ENCODE measurements around the gene SYNGR1. TPM values are rescaled to one million over a fixed set of nuclear protein-coding genes. Genes with fewer than 3 reads are reported as not detected.
"Not testable (repeated sequence)": the region's sequence is repeated elsewhere in the genome, so short reads cannot be mapped to it uniquely, and the experiment has no call there.

Gene SYNGR1
- polyA plus RNA-seq, 3 donors, result 18.0 to 54.9 (median 39.6) TPM

- Mint-ChIP-seq H3K4me1 (peaks cover 29% of the 10 kb centered on the region), H3K4me3 (no peak overlapping the region), H3K27ac (peak overlapping the region in 1 of 7 donors; percentile 67), H3K9me3 (no peaks in the 10 kb centered on the region), H3K36me3 (peaks cover 10 to 12% of the 10 kb centered on the region in 2 donors), H3K27me3 (ENCODE audit: low read depth in 3 of 3) (peaks cover 0 to 3% (median 2%) of the 10 kb centered on the region in 3 donors)
- DNase-seq, result no peak
- intact Hi-C loops (cut with micrococcal nuclease), result no loop called here
- Histone ChIP-seq H3K27me3 (ENCODE audit: control insufficient read depth in 2 of 2, insufficient read depth in 2 of 2, low read length in 2 of 2) (no peaks in the 10 kb centered on the region), H3K36me3 (replicated peaks in 1 of 2; ENCODE audit: control insufficient read depth in 1 of 2, insufficient read depth in 2 of 2, low read length in 2 of 2) (peaks cover 0 to 7% of the 10 kb centered on the region in 2 donors), H3K9ac (ENCODE audit: insufficient read depth, low read length, poor library complexity, severe bottlenecking) (no peak overlapping the region), H3K79me2 (ENCODE audit: insufficient read depth, low read length) (peaks cover 58% of the 10 kb centered on the region), H3K4me3 (replicated peaks in 1 of 3; ENCODE audit: low read depth in 2 of 3, low read length in 3 of 3) (no peak overlapping the region), H3K4me2 (replicated peaks; ENCODE audit: extremely low read depth, low read length, poor library complexity, severe bottlenecking) (no peak overlapping the region), H3K27ac (ENCODE audit: low read depth in 1 of 2, low read length in 2 of 2) (no peak overlapping the region), H3K9me3 (replicated peaks in 1 of 2; ENCODE audit: control insufficient read depth in 1 of 2, insufficient read depth in 1 of 2, low read length in 2 of 2) (no peaks in the 10 kb centered on the region), H3K4me1 (ENCODE audit: control insufficient read depth in 1 of 2, insufficient read depth in 2 of 2, low read length in 2 of 2) (peaks cover 19% of the 10 kb centered on the region in 2 donors), H2AFZ (ENCODE audit: insufficient read depth, low read depth, low read length, poor library complexity, severe bottlenecking) (no peak overlapping the region), H4K20me1 (ENCODE audit: insufficient read depth, low read length) (no peaks in the 10 kb centered on the region)
- TF ChIP-seq CTCF (IDR thresholded peaks at IDR 0.05), result no peak
- 90% methylated on average over 4 of the region's 12 CpGs for WGBS (ENCODE audit: insufficient coverage)
These were observed 5.3 kb downstream of the SYNGR1 start for GRCh38 chr22:39355080-39355479.

- peaks cover 10 to 15% of the 10 kb centered on the region in 2 donors for H3K36me3 Mint-ChIP-seq
These were observed 6.0 kb downstream of the SYNGR1 start for GRCh38 chr22:39355805-39356204.

More at GRCh38 chr22:39355805-39356204, 6.0 kb downstream of the SYNGR1 start:
- H3K9me3 Mint-ChIP-seq; H3K27me3 Mint-ChIP-seq (ENCODE audit: low read depth in 3 of 3); H3K36me3 ChIP-seq (replicated peaks in 1 of 2; ENCODE audit: control insufficient read depth in 1 of 2, insufficient read depth in 2 of 2, low read length in 2 of 2); H3K9ac ChIP-seq (ENCODE audit: insufficient read depth, low read length, poor library complexity, severe bottlenecking); H2AFZ ChIP-seq (ENCODE audit: insufficient read depth, low read depth, low read length, poor library complexity, severe bottlenecking); H3K27ac ChIP-seq (ENCODE audit: low read depth in 1 of 2, low read length in 2 of 2); intact Hi-C loops (cut with micrococcal nuclease); H3K27me3 ChIP-seq (ENCODE audit: control insufficient read depth in 2 of 2, insufficient read depth in 2 of 2, low read length in 2 of 2); H4K20me1 ChIP-seq (ENCODE audit: insufficient read depth, low read length); H3K4me3 Mint-ChIP-seq; H3K4me3 ChIP-seq (replicated peaks in 1 of 3; ENCODE audit: low read depth in 2 of 3, low read length in 3 of 3); H3K27ac Mint-ChIP-seq; DNase-seq; H3K4me2 ChIP-seq (replicated peaks; ENCODE audit: extremely low read depth, low read length, poor library complexity, severe bottlenecking); H3K9me3 ChIP-seq (replicated peaks in 1 of 2; ENCODE audit: control insufficient read depth in 1 of 2, insufficient read depth in 1 of 2, low read length in 2 of 2): not testable (repeated sequence)
- peaks cover 23% of the 10 kb centered on the region for H3K4me1 Mint-ChIP-seq
- 90% methylated on average over 4 of the region's 14 CpGs for WGBS (ENCODE audit: insufficient coverage)
- Histone ChIP-seq H3K4me1 (ENCODE audit: control insufficient read depth in 1 of 2, insufficient read depth in 2 of 2, low read length in 2 of 2) (peaks cover 13 to 14% of the 10 kb centered on the region in 2 donors), H3K79me2 (ENCODE audit: insufficient read depth, low read length) (peaks cover 52% of the 10 kb centered on the region)

Data from CD14-positive monocyte (primary cell).